Lower lobe of right lung (tissue), 2 donors: Measurements from ENCODE around the gene SLC48A1. TPM values are rescaled to one million over a fixed set of nuclear protein-coding genes. Genes with fewer than 3 reads are reported as not detected.

ENCODE experiments used
- ATAC-seq, 2 donors: fragments of 200-7000 bp; cut with Tn5 transposase; one replicate each; pipeline ENCODE4 v1.9.1; 2020 to 2022; ENCODE audit warnings: mild to moderate bottlenecking in 2 of 2, moderate library complexity in 2 of 2
- DNase-seq: peaks from one replicate; pipeline ENCODE4 v3.0.0-alpha.2; 2020
- H3K27ac ChIP-seq: fragments of 200-600 bp; one replicate; pipeline ENCODE4 v1.8.0; 2022
- H3K27me3 ChIP-seq: fragments of 200-600 bp; one replicate; pipeline ENCODE4 v1.8.0; 2022; ENCODE audit warnings: low read depth
- H3K36me3 ChIP-seq: fragments of 200-600 bp; one replicate; pipeline ENCODE4 v1.8.0; 2022; ENCODE audit warnings: mild to moderate bottlenecking
- H3K4me1 ChIP-seq: fragments of 200-600 bp; one replicate; pipeline ENCODE4 v1.8.0; 2022
- H3K4me3 ChIP-seq: fragments of 200-600 bp; one replicate; pipeline ENCODE4 v1.8.0; 2022; ENCODE audit warnings: mild to moderate bottlenecking
- H3K9me3 ChIP-seq: fragments of 200-600 bp; one replicate; pipeline ENCODE4 v1.8.0; 2022
- intact Hi-C: fragments of 100-400 bp; cut with DNase I; formaldehyde crosslinking; loops from one replicate; pipeline ENCODE4 v1.11.0; 2022
- total RNA-seq: library from RNA; stranded (reverse); fragmentation: NEBNext Ultra II Directional; extraction: Animal tissue kit (Norgen Biotek cat#: 25700); gene quantifications from one replicate; pipeline ENCODE4 v1.2.1, GENCODE V29; 2021
- TF ChIP-seq, protein P1 (sequence below): fragments of 200-600 bp; IDR thresholded peaks from one replicate; pipeline ENCODE4 v1.8.0; 2022; ENCODE audit warnings: antibody characterized with exemption, mild to moderate bottlenecking
- donor health status: DM: no; HTN: yes; CAD: no; lungs with severe emphysema.

SLC48A1 gene
- total RNA-seq, 1 donor from 2014 or later = 39.9 TPM

DNA sequence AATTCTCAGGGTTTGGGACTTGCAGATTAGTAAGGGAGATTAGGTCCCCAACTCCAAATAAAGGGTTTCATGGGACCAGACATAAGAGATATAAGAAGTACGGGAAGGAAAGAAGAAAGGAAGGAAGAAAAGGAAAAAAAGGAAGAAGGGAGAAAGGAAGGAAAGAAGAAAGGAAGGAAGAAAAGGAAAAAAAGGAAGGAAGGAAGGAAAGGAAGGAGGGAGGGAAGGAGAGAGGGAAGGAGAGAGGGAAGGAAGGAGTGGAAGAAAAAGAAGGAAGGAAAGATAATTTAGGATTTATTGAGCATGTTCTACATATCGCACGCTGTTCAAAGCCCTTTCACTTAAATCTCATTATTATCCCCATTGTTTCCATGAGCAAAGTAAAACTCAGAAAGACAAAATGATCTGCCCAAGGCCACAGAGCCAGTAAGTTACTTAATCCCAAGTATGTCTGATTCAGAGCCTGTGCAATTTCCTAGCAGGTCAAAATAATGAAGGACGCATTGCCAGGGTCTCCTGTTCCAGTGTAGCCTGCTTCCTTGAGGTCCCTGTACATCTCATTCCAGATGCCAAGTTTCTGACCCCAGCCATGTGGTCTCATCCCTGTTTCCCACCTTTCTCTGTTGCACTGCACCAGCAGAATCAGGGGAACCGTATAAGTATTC is 50.5 kb downstream of the SLC48A1 start:
- peaks cover 85% of the 10 kb centered on the region for H3K4me1 ChIP-seq
- H3K36me3 ChIP-seq = no peaks in the 10 kb centered on the region
- DNase-seq = no peak
- TF ChIP-seq, protein P1, sequence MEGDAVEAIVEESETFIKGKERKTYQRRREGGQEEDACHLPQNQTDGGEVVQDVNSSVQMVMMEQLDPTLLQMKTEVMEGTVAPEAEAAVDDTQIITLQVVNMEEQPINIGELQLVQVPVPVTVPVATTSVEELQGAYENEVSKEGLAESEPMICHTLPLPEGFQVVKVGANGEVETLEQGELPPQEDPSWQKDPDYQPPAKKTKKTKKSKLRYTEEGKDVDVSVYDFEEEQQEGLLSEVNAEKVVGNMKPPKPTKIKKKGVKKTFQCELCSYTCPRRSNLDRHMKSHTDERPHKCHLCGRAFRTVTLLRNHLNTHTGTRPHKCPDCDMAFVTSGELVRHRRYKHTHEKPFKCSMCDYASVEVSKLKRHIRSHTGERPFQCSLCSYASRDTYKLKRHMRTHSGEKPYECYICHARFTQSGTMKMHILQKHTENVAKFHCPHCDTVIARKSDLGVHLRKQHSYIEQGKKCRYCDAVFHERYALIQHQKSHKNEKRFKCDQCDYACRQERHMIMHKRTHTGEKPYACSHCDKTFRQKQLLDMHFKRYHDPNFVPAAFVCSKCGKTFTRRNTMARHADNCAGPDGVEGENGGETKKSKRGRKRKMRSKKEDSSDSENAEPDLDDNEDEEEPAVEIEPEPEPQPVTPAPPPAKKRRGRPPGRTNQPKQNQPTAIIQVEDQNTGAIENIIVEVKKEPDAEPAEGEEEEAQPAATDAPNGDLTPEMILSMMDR = no peak
- peak overlapping the region; percentile 97 for H3K27ac ChIP-seq
- no peak overlapping the region for H3K4me3 ChIP-seq
- intact Hi-C loops = no loop called here
- no peaks in the 10 kb centered on the region for H3K9me3 ChIP-seq
- no peak for ATAC-seq
- H3K27me3 ChIP-seq = no peaks in the 10 kb centered on the region

DNA sequence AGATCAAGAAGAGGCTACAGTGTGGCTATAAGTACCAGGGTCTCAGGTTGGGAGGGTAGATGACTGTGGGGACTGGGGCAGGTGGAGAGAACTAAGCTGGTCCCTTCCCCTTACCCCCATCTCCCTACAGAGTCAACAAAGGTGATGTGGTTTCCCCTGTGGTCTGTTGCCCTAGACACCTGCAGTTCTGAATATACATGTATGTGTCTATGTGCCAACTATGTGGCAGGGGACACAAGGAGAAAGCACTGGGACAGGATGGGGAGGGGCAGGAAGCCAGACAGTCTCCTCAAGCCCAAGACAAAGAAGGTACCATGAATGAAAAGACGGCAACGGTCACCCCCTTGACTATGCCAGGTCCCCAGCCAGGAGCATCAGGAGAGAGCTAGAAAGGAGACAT is 51.2 kb downstream of the SLC48A1 start:
- DNase-seq (no peak), ATAC-seq (no peak)
- H3K36me3 ChIP-seq = no peaks in the 10 kb centered on the region
- no peak overlapping the region for H3K4me3 ChIP-seq
- peak overlapping the region; percentile 97 for H3K27ac ChIP-seq
- H3K4me1 ChIP-seq = peaks cover 89% of the 10 kb centered on the region
- intact Hi-C loops = no loop called here
- TF ChIP-seq, protein P1 = no peak
- no peaks in the 10 kb centered on the region for H3K27me3 ChIP-seq
- no peaks in the 10 kb centered on the region for H3K9me3 ChIP-seq

DNA sequence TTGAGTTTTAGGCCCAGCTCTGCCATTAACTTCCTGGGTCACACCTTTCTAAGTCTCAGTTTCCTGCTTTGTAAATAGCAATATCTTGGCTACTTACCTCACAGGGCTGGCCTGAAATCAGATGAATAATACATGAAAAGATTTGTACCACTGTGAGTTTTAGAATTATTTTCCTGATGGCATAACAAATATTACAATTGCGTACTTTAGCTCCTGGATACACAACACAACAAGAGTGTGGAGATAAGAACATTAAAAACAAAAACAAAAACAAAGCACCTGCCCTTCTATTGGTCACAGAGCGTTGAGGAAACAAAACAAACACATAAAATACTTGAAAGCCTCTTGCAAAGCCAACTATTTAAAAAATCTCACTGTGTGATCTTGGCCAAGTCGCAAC is 51.6 kb downstream of the SLC48A1 start:
- peak overlapping the region; percentile 97 for H3K27ac ChIP-seq
- DNase-seq = no peak
- H3K4me1 ChIP-seq = peaks cover 93% of the 10 kb centered on the region
- no peaks in the 10 kb centered on the region for H3K36me3 ChIP-seq
- ATAC-seq = peak in 1 of 2 donors; percentile 18
- no peaks in the 10 kb centered on the region for H3K27me3 ChIP-seq
- H3K9me3 ChIP-seq = no peaks in the 10 kb centered on the region
- TF ChIP-seq, protein P1 = no peak
- no peak overlapping the region for H3K4me3 ChIP-seq
- intact Hi-C loops = no loop called here

DNA sequence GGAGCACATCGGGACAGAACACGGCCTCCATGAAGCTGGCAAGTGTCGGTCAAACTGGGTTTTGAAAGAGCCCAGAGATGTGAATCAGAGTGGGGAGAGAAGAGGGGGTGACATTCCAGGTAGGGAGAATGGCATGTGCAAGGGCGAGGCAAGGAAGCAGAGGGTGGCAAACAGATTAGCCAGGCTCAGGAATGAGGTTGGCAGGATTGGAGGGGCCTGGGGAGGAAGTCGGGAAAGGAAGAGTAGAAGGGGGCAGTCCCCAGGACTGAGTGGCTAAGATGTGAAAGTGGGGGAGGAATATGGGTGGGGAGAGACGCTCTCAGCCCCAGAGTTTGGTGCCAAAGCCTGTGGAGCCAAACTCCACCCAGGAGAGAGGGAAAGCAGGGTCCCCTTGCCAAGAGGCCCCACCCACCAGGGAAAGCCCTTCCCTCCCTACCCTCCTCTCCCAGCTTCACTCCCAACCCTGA is 52.2 kb downstream of the SLC48A1 start:
- Histone ChIP-seq H3K27ac (peak overlapping the region; percentile 97), H3K4me3 (no peak overlapping the region), H3K9me3 (no peaks in the 10 kb centered on the region), H3K27me3 (no peaks in the 10 kb centered on the region), H3K36me3 (no peaks in the 10 kb centered on the region), H3K4me1 (peaks cover 98% of the 10 kb centered on the region)
- intact Hi-C loops = no loop called here
- TF ChIP-seq, protein P1 = no peak
- DNase-seq = peak; percentile 78
- peak; percentile 77 to 87 for ATAC-seq

DNA sequence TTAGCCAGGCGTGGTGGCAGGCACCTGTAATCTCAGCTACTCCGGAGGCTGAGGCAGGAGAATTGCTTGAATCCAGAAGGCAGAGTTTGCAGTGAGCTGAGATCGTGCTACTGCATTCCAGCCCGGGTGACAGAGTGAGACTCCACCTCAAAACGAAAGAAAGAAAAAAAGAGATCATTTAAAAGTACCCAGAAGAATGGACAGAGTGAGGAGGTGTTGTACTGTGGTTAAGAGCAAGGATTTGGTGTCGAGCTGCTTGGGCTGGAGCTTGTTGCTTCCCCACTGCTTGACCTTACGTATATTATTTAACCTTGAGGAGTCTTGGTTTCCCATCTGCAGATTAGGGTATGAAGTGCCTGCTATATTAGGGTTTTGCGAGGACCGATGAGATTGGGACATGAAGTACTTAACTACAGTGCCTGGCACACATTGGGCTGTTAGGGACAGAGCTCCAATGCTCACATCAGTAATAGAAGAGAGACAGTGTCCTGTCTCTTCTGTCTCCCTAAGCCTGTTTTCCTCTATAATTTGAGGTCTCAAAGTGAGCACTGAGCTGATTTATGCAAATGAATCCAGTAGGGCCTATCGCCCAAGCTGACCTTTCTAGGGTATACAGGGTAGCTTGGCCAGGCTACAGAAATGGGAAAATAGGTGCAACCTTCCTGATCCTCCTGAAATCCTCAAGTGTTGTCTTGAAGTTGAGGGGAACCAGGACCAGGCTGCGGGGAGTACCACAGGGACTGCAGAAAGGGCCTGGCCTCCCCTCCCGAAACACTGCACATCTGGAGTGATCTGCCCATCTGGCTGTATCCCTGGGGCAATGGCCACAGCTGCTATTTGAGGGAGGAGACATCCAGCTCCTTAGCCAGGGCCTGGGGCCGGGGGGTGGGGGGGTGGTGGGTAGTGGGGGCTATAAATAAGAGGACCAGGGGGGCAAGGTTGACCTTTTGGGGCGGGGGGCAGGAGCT is 55.3 kb downstream of the SLC48A1 start:
- H3K9me3 ChIP-seq = no peaks in the 10 kb centered on the region
- no peak for DNase-seq
- H3K36me3 ChIP-seq = no peaks in the 10 kb centered on the region
- TF ChIP-seq, protein P1 = no peak
- no peak for ATAC-seq
- H3K4me3 ChIP-seq = no peak overlapping the region
- intact Hi-C loops = no loop called here
- H3K27me3 ChIP-seq = no peaks in the 10 kb centered on the region
- peaks cover 68% of the 10 kb centered on the region for H3K4me1 ChIP-seq
- peak overlapping the region; percentile 97 for H3K27ac ChIP-seq
